ENCODE results near the gene PRICKLE1. TPM values are rescaled to one million over a fixed set of nuclear protein-coding genes. Genes with fewer than 3 reads are reported as not detected.

The PRICKLE1 gene
- total RNA-seq, 1 donor: 1.9 TPM

GRCh38 chr12:42444192-42444943, 145.2 kb downstream of the PRICKLE1 start:
- H3K4me1 ChIP-seq (ENCODE audit: insufficient read depth, low read length): no peaks in the 10 kb centered on the region
- H3K9me3 ChIP-seq (ENCODE audit: low read depth, low read length): no peaks in the 10 kb centered on the region
- H3K4me3 ChIP-seq (ENCODE audit: low read length): no peak overlapping the region
- no peaks in the 10 kb centered on the region for H3K27me3 ChIP-seq (ENCODE audit: insufficient read depth, low read length)

GRCh38 chr12:42442888-42443287, 146.7 kb downstream of the PRICKLE1 start:
- no peaks in the 10 kb centered on the region for H3K27me3 ChIP-seq (ENCODE audit: insufficient read depth, low read length)
- H3K4me1 ChIP-seq (ENCODE audit: insufficient read depth, low read length): no peaks in the 10 kb centered on the region
- no peak overlapping the region for H3K4me3 ChIP-seq (ENCODE audit: low read length)
- no peaks in the 10 kb centered on the region for H3K9me3 ChIP-seq (ENCODE audit: low read depth, low read length)

GRCh38 chr12:42442311-42442759, 147.2 kb downstream of the PRICKLE1 start:
- Histone ChIP-seq H3K4me3 (ENCODE audit: low read length) (no peak overlapping the region), H3K27me3 (ENCODE audit: insufficient read depth, low read length) (no peaks in the 10 kb centered on the region), H3K4me1 (ENCODE audit: insufficient read depth, low read length) (no peaks in the 10 kb centered on the region), H3K9me3 (ENCODE audit: low read depth, low read length) (no peaks in the 10 kb centered on the region)

GRCh38 chr12:42440608-42441007, 148.9 kb downstream of the PRICKLE1 start:
- H3K9me3 ChIP-seq (ENCODE audit: low read depth, low read length): no peaks in the 10 kb centered on the region
- H3K27me3 ChIP-seq (ENCODE audit: insufficient read depth, low read length): no peaks in the 10 kb centered on the region
- H3K4me3 ChIP-seq (ENCODE audit: low read length): no peak overlapping the region
- H3K4me1 ChIP-seq (ENCODE audit: insufficient read depth, low read length): no peaks in the 10 kb centered on the region

- no peaks in the 10 kb centered on the region for H3K9me3 ChIP-seq (ENCODE audit: low read depth, low read length)
- H3K4me1 ChIP-seq (ENCODE audit: insufficient read depth, low read length): no peaks in the 10 kb centered on the region
- H3K4me3 ChIP-seq (ENCODE audit: low read length): no peak overlapping the region
- no peaks in the 10 kb centered on the region for H3K27me3 ChIP-seq (ENCODE audit: insufficient read depth, low read length)
Measured at GRCh38 chr12:42432517-42433140, 156.9 kb downstream of the PRICKLE1 start.

GRCh38 chr12:42428850-42429249, 160.7 kb downstream of the PRICKLE1 start:
- no peaks in the 10 kb centered on the region for H3K27me3 ChIP-seq (ENCODE audit: insufficient read depth, low read length)
- H3K4me3 ChIP-seq (ENCODE audit: low read length): no peak overlapping the region
- no peaks in the 10 kb centered on the region for H3K9me3 ChIP-seq (ENCODE audit: low read depth, low read length)
- H3K4me1 ChIP-seq (ENCODE audit: insufficient read depth, low read length): no peaks in the 10 kb centered on the region

- no peaks in the 10 kb centered on the region for H3K9me3 ChIP-seq (ENCODE audit: low read depth, low read length)
- no peaks in the 10 kb centered on the region for H3K4me1 ChIP-seq (ENCODE audit: insufficient read depth, low read length)
- no peaks in the 10 kb centered on the region for H3K27me3 ChIP-seq (ENCODE audit: insufficient read depth, low read length)
- H3K4me3 ChIP-seq (ENCODE audit: low read length): no peak overlapping the region
Measured at GRCh38 chr12:42426746-42427145, 162.8 kb downstream of the PRICKLE1 start.

- Histone ChIP-seq H3K27me3 (ENCODE audit: insufficient read depth, low read length) (no peaks in the 10 kb centered on the region), H3K9me3 (ENCODE audit: low read depth, low read length) (no peaks in the 10 kb centered on the region), H3K4me3 (ENCODE audit: low read length) (no peak overlapping the region), H3K4me1 (ENCODE audit: insufficient read depth, low read length) (no peaks in the 10 kb centered on the region)
Measured at GRCh38 chr12:42422785-42423184, 166.8 kb downstream of the PRICKLE1 start.

- no peaks in the 10 kb centered on the region for H3K4me1 ChIP-seq (ENCODE audit: insufficient read depth, low read length)
- no peaks in the 10 kb centered on the region for H3K27me3 ChIP-seq (ENCODE audit: insufficient read depth, low read length)
- no peak overlapping the region for H3K4me3 ChIP-seq (ENCODE audit: low read length)
- no peaks in the 10 kb centered on the region for H3K9me3 ChIP-seq (ENCODE audit: low read depth, low read length)
Measured at GRCh38 chr12:42421844-42422779, 167.4 kb downstream of the PRICKLE1 start.

GRCh38 chr12:42420395-42420794, 169.2 kb downstream of the PRICKLE1 start:
- Histone ChIP-seq H3K4me3 (ENCODE audit: low read length) (no peak overlapping the region), H3K9me3 (ENCODE audit: low read depth, low read length) (no peaks in the 10 kb centered on the region), H3K27me3 (ENCODE audit: insufficient read depth, low read length) (no peaks in the 10 kb centered on the region), H3K4me1 (ENCODE audit: insufficient read depth, low read length) (no peaks in the 10 kb centered on the region)

- Histone ChIP-seq H3K9me3 (ENCODE audit: low read depth, low read length) (no peaks in the 10 kb centered on the region), H3K4me3 (ENCODE audit: low read length) (no peak overlapping the region), H3K4me1 (ENCODE audit: insufficient read depth, low read length) (no peaks in the 10 kb centered on the region), H3K27me3 (ENCODE audit: insufficient read depth, low read length) (no peaks in the 10 kb centered on the region)
Measured at GRCh38 chr12:42410340-42410739, 179.2 kb downstream of the PRICKLE1 start.

GRCh38 chr12:42409471-42409870, 180.1 kb downstream of the PRICKLE1 start:
- Histone ChIP-seq H3K9me3 (ENCODE audit: low read depth, low read length) (no peaks in the 10 kb centered on the region), H3K4me3 (ENCODE audit: low read length) (no peak overlapping the region), H3K27me3 (ENCODE audit: insufficient read depth, low read length) (no peaks in the 10 kb centered on the region), H3K4me1 (ENCODE audit: insufficient read depth, low read length) (no peaks in the 10 kb centered on the region)

GRCh38 chr12:42407306-42407705, 182.2 kb downstream of the PRICKLE1 start:
- H3K4me3 ChIP-seq (ENCODE audit: low read length): no peak overlapping the region
- H3K9me3 ChIP-seq (ENCODE audit: low read depth, low read length): no peaks in the 10 kb centered on the region
- H3K4me1 ChIP-seq (ENCODE audit: insufficient read depth, low read length): no peaks in the 10 kb centered on the region
- no peaks in the 10 kb centered on the region for H3K27me3 ChIP-seq (ENCODE audit: insufficient read depth, low read length)

Measured in mononuclear cell (primary cell).